Osteoblast (primary cell): Measurements from ENCODE around the gene ATXN7L1. TPM values are rescaled to one million over a fixed set of nuclear protein-coding genes. Genes with fewer than 3 reads are reported as not detected.

Experiments
- DNase-seq: peaks from one replicate; pipeline ENCODE4 v3.0.0; 2011; ENCODE audit warnings: low spot score, mixed read lengths; ENCODE audit not compliant: insufficient read length; ENCODE audit errors: missing footprints
- H2AFZ ChIP-seq: 2 replicates; pipeline ENCODE4 v1.6.0; 2011; ENCODE audit warnings: mild to moderate bottlenecking, low read length
- H3K27ac ChIP-seq: 2 replicates; pipeline ENCODE4 v1.5.1; 2011; ENCODE audit warnings: mild to moderate bottlenecking, low read depth, low read length, moderate library complexity
- H3K27me3 ChIP-seq: 2 replicates; pipeline ENCODE4 v1.6.0; 2012; ENCODE audit warnings: mild to moderate bottlenecking, control low read depth, inconsistent platforms, low read length, moderate library complexity; ENCODE audit not compliant: insufficient read depth
- H3K36me3 ChIP-seq: 2 replicates; pipeline ENCODE4 v1.5.1; 2011; ENCODE audit warnings: mild to moderate bottlenecking, low read length, control low read depth, moderate library complexity; ENCODE audit not compliant: insufficient read depth
- H3K4me1 ChIP-seq: 2 replicates; pipeline ENCODE4 v1.5.1; 2011; ENCODE audit warnings: mild to moderate bottlenecking, low read length, control low read depth, moderate library complexity; ENCODE audit not compliant: insufficient read depth
- H3K4me2 ChIP-seq: 2 replicates; pipeline ENCODE4 v1.6.0; 2011; ENCODE audit warnings: mild to moderate bottlenecking, low read length; ENCODE audit not compliant: insufficient read depth
- H3K4me3 ChIP-seq: fragments of 200-600 bp; sonication (generic); 3 replicates; pipeline ENCODE4 v1.5.1; 2012; ENCODE audit warnings: mild to moderate bottlenecking, low read length, inconsistent platforms; ENCODE audit not compliant: insufficient read depth
- H3K79me2 ChIP-seq: 2 replicates; pipeline ENCODE4 v1.6.0; 2012; ENCODE audit warnings: mild to moderate bottlenecking, low read length, control low read depth, inconsistent platforms; ENCODE audit not compliant: insufficient read depth
- H3K9me3 ChIP-seq: 2 replicates; pipeline ENCODE4 v1.5.1; 2011; ENCODE audit warnings: low read depth, low read length, control low read depth
- H4K20me1 ChIP-seq: 2 replicates; pipeline ENCODE4 v1.6.0; 2012; ENCODE audit warnings: mild to moderate bottlenecking, low read length, control low read depth; ENCODE audit not compliant: insufficient read depth
- CTCF ChIP-seq: IDR thresholded peaks from 2 replicates; pipeline ENCODE4 v1.5.1; 2011; ENCODE audit warnings: mild to moderate bottlenecking, low read depth, low read length, moderate library complexity; ENCODE audit errors: extremely low read depth
- total RNA-seq: library from RNA; depleted of rRNA; stranded (reverse); fragments of >200 nt; gene quantifications from 2 replicates; pipeline ENCODE4 v1.2.3, GENCODE V29; 2012

The ATXN7L1 gene
- total RNA-seq, 1 donor, result 9.0 TPM

DNA sequence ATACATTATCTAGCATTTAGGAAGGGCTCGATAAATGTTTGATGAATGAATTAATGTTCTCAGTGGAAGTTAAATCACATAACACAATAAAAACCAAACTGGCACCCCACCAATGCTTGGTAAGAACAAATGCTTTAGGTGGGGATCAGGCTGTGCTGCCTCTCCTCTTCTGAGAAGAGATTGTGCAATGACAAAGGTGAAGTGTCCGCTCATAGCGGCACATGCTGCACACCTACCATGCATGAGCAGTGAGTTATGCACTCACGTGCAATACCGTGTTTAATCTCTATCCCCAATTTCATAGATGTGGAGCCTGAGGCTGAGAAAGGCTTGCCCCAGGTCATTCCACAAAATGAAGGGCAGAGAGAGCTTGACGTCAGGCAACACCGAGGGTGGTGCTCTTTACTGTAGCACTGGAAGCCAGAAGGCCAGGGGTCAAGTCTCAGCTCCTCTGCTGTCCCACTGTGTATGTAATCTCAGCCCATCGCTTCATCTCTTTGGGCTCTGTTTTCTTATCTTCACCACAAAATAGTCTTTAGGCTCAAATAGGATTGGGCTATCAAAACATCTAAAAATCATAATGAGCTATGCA, 222.2 kb downstream of the ATXN7L1 start:
- H2AFZ ChIP-seq, result no peak overlapping the region
- peaks cover 13% of the 10 kb centered on the region for H3K4me1 ChIP-seq
- no peaks in the 10 kb centered on the region for H3K9me3 ChIP-seq
- no peaks in the 10 kb centered on the region for H3K79me2 ChIP-seq
- no peak overlapping the region for H3K4me3 ChIP-seq
- H3K27ac ChIP-seq, result no peak overlapping the region
- DNase-seq, result no peak
- no peak for TF ChIP-seq CTCF
- H3K4me2 ChIP-seq, result no peak overlapping the region
- no peaks in the 10 kb centered on the region for H3K36me3 ChIP-seq
- no peaks in the 10 kb centered on the region for H3K27me3 ChIP-seq
- H4K20me1 ChIP-seq, result peaks cover 37% of the 10 kb centered on the region

GRCh38 chr7:105653441-105654005, 222.9 kb downstream of the ATXN7L1 start:
- no peak overlapping the region for H3K27ac ChIP-seq
- TF ChIP-seq CTCF, result no peak
- no peak overlapping the region for H3K4me2 ChIP-seq
- no peak for DNase-seq
- H2AFZ ChIP-seq, result no peak overlapping the region
- H4K20me1 ChIP-seq, result peaks cover 41% of the 10 kb centered on the region
- H3K36me3 ChIP-seq, result no peaks in the 10 kb centered on the region
- H3K4me1 ChIP-seq, result peaks cover 14% of the 10 kb centered on the region
- H3K27me3 ChIP-seq, result no peaks in the 10 kb centered on the region
- H3K79me2 ChIP-seq, result no peaks in the 10 kb centered on the region
- H3K9me3 ChIP-seq, result no peaks in the 10 kb centered on the region
- no peak overlapping the region for H3K4me3 ChIP-seq

- H3K79me2 ChIP-seq, result no peaks in the 10 kb centered on the region
- no peak overlapping the region for H3K4me3 ChIP-seq
- no peak overlapping the region for H3K4me2 ChIP-seq
- TF ChIP-seq CTCF, result peak; percentile 85
- peaks cover 14% of the 10 kb centered on the region for H3K4me1 ChIP-seq
- peak; percentile 95 for DNase-seq
- no peaks in the 10 kb centered on the region for H3K9me3 ChIP-seq
- H3K27me3 ChIP-seq, result no peaks in the 10 kb centered on the region
- peaks cover 45% of the 10 kb centered on the region for H4K20me1 ChIP-seq
- H3K36me3 ChIP-seq, result no peaks in the 10 kb centered on the region
- no peak overlapping the region for H3K27ac ChIP-seq
- H2AFZ ChIP-seq, result no peak overlapping the region
Observed at GRCh38 chr7:105652359-105652993, 223.9 kb downstream of the ATXN7L1 start.

DNA sequence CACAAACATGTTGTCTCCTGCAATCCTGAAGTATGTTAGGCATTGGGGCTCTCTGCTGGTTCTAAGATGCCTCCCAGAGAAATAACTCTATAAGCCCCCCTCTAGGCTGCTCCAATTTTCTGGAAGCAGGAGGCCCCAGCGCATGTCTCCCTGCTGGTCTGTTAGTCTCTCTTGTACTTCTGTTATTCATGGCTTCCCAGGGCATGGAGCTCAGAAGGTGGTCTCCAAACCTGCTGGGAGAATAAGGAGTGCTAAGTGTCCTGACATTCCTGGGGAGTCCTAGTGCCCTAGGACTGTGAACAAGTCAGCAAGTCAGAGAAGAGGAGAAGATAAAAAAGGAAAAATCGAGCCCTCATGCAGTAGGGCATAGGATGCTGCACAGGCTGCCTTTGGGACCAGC, 224.6 kb downstream of the ATXN7L1 start:
- no peak overlapping the region for H2AFZ ChIP-seq
- TF ChIP-seq CTCF, result no peak

More for the DNA sequence above, 224.6 kb downstream of the ATXN7L1 start:
- Histone ChIP-seq H3K4me2 (no peak overlapping the region), H3K4me1 (peaks cover 14% of the 10 kb centered on the region), H3K27me3 (no peaks in the 10 kb centered on the region), H3K4me3 (no peak overlapping the region), H3K9me3 (no peaks in the 10 kb centered on the region), H4K20me1 (peaks cover 45% of the 10 kb centered on the region), H3K27ac (no peak overlapping the region), H3K79me2 (no peaks in the 10 kb centered on the region), H3K36me3 (no peaks in the 10 kb centered on the region)
- no peak for DNase-seq
